ENCODE data around the gene C20orf144.
"Not testable (repeated sequence)": the region's sequence is repeated elsewhere in the genome, so short reads cannot be mapped to it uniquely, and the experiment has no call there.

The C20orf144 gene

GRCh38 chr20:33662172-33662571, at the start of gene C20orf144:
Gene C20orf144, plus strand, starts transcription at chr20:33662327. Its CDS starts 19 bp downstream, at chr20:33662346.
- no peak for DNase-seq (ENCODE audit: low read depth, low spot score)

DNA sequence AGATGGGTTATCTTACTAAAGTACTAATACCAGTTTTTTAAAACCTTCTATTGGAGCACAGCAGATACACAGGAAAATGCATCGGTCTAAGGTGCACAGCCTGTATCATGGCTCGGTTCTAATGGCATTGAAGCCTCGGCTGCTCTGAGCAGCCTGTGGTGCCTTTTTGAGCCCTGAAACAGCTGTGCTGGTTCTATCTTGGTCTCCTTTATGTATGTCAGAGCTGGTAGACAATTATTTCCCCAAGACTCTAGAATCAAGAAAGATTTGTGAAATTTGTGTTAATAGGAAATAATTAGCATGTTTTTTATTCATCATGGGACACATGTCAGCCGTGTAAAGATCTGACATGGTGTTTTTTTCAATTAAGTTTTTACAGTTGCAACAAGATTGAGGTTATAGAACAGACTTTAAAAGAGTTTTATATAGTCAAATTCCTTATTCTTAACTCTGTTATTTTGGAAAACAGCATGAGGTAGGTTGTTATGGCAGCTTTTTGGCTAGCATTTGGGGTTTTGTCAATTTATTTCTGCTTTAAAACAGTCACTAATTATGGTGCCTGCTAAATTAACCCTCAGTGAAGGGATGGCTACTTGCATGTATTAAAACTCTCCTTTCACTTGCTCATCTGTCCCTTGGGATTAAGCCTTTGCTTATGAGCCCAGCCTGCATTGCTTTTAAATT, 40.3 kb upstream of the C20orf144 start:
- no peak for DNase-seq (ENCODE audit: low read depth, low spot score)

DNA sequence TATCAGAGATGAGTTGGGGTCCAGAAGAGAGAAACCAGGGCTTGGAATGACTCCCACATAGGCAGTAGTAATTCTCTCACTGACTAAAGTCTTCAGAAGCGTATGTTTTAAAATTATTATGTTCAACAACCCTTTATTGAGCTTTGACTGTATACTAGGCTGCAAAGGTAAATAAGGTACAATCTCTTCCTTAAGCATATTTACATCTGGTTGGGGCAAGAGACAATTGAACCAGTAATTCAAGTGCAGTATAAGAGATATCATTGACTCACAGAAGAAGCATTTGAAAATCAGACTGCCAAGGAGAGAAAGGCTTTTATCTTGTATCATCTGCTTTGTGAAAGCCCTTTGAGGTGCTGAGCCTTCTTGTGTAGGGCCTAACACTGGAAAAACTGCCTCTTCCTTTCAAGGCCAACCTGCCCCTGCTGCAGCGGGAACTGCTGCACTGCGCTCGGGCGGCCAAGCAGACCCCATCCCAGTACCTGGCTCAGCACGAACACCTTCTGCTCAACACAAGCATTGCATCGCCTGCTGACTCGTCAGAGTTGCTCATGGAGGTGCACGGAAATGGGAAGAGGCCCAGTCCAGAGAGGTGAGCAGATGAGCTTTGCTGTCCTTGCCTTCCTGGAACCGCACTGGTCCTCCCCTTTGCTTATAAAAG, 39.3 kb upstream of the C20orf144 start:
- no peak for DNase-seq (ENCODE audit: low read depth, low spot score)

DNA sequence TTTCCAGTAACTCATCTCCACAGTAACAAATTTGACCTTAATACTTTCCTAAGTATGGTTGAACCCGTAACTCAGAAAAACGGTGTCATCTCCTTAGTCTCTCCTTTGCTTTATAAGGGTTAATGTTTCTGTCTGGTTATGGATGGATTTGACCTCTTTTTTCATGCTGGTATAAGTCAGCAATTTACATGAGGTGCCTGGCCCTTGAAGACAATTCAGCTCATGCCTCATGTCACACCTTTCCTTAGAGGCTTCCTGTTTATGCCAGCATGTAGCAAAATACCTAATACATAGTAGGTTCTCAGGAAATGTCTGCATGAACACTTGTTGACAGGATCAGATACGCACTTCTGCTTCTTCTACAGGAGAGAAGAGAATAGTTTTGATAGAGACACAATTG, 37.7 kb upstream of the C20orf144 start:
- DNase-seq (ENCODE audit: low read depth, low spot score): no peak

- DNase-seq (ENCODE audit: low read depth, low spot score): no peak
Measured at GRCh38 chr20:33626190-33626589, 35.9 kb upstream of the C20orf144 start.

GRCh38 chr20:33627577-33628216, 34.4 kb upstream of the C20orf144 start:
- DNase-seq (ENCODE audit: low read depth, low spot score): no peak

DNA sequence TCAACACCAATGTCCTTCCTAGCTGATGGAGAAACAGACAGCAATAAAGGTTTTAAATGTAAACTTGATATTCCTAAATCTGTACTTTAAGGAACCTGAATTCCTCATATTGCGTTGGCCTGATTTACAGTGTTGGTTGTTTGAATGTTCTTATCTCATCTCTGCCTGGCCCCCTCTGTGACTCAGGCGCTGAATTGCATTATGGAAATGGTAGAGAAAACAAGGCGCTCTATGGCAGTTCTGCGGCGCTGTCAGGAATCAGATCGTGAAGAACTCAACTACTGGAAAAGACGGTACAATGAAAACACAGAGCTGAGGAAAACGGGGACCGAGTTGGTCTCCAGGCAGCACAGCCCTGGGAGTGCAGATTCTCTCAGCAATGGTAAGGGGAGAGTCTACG, 32.6 kb upstream of the C20orf144 start:
- no peak for DNase-seq (ENCODE audit: low read depth, low spot score)

- no peak for DNase-seq (ENCODE audit: low read depth, low spot score)
Measured at GRCh38 chr20:33629979-33630378, 32.1 kb upstream of the C20orf144 start.

DNA sequence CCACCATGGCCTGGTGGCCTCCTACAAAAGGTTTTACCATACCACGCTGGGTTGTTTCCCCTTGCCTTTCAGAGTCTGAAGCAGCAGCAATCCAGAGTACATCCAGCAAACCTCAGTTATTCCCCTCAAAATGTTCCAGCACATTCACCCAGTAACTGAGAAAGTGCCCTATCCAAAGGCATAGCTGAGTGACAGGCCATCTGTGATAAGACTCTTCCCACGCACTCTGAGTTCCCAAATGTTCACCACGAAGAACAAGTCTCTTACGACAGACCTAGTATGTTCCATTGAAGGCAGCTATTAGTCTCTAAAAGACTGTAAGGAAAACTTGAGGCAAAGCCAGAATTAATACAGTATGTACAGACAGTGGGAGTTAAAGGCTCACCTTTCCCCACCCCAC, 31.6 kb upstream of the C20orf144 start:
- peak; percentile 27 for DNase-seq (ENCODE audit: low read depth, low spot score)

DNA sequence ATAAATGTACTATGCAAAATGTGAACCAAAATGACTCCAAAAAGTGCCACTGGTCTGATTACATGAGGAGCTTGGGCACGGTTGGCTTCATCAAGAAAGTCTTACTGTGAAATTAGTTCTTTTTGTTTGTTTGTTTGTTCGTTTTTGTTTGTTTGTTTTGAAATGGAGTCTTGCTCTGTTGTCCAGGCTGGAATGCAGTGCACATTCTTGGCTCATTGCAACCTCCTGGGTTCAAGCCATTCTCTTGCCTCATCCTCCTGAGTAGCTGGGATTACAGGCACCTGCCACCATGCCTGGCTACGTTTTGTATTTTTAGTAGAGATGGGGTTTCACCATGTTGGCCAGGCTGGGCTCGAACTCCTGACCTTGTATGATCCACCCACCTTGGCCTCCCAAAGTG, 30.2 kb upstream of the C20orf144 start:
- not testable (repeated sequence) for DNase-seq (ENCODE audit: low read depth, low spot score)

- no peak for DNase-seq (ENCODE audit: low read depth, low spot score)
Measured at GRCh38 chr20:33635341-33635740, 26.8 kb upstream of the C20orf144 start.

GRCh38 chr20:33636776-33637175, 25.4 kb upstream of the C20orf144 start:
- DNase-seq (ENCODE audit: low read depth, low spot score): no peak

GRCh38 chr20:33640287-33640686, 21.8 kb upstream of the C20orf144 start:
- no peak for DNase-seq (ENCODE audit: low read depth, low spot score)

GRCh38 chr20:33644313-33645071, 17.6 kb upstream of the C20orf144 start:
- DNase-seq (ENCODE audit: low read depth, low spot score): no peak

DNA sequence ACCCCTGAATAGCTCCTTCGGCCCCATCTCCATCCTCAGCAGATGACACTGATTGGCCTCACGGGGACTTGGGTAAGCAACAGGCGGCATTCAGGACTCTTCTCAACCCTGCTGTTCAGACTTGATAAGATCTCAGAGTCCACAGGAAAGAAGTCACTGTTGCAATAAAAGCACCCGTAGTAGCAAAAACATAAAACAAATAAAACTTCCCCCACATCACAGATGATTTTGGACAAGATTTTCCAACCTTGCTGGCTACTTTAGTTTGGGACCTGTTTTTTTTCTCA, 17.1 kb upstream of the C20orf144 start:
- DNase-seq (ENCODE audit: low read depth, low spot score): no peak

DNA sequence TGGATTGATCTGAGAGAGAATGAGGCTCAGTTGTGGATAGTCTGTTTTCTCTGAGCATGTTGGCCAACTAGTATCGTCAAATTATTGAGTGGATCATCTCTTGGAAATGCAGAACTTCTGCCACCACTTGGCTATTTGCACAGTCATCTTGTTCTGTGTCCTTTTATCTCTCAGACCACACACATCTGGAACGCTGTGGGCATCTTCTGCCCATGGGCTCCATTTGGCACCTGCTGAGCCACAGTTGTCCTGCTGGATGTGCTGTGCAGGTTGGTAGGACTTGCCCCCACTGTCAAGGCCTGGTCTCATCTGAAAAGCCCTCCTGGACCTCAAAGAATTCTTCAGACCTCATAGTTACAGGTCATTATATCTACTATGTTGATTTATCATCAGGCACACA, 16.7 kb upstream of the C20orf144 start:
- DNase-seq (ENCODE audit: low read depth, low spot score): no peak

- DNase-seq (ENCODE audit: low read depth, low spot score): no peak
Measured at GRCh38 chr20:33646191-33646590, 15.9 kb upstream of the C20orf144 start.

DNA sequence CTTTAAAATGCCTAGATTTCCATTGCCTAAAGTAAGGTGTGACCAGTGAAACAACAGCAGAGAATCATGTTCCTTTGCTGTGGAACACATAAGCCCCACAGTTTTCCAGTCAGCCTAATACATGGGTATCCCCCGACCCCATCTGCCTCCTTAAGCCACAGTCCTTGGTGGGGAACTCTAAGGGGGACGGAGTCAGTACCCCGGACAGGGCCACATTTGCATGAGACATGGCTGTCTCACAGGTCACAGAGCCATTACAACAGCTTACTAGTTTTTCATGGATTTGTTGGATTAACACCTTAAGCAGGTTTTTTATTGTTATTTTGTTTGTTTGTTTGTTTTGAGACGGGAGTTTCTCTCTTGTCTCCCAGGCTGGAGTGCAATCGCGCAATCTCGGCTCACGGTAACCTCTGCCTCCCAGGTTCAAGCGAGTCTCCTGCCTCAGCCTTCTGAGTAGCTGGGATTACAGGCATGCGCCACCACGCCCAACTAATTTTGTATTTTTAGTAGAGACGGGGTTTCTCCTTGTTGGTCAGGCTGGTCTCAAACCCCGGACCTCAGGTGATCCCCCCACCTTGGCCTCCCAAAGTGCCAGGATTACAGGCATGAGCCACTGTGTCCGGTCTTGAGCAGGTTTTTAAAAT, 15.0 kb upstream of the C20orf144 start:
- peak; percentile 26 for DNase-seq (ENCODE audit: low read depth, low spot score)

- DNase-seq (ENCODE audit: low read depth, low spot score): peak; percentile 95
Measured at GRCh38 chr20:33647603-33648395, 14.3 kb upstream of the C20orf144 start.

- DNase-seq (ENCODE audit: low read depth, low spot score): peak; percentile 31
Measured at GRCh38 chr20:33648396-33649004, 13.6 kb upstream of the C20orf144 start.
